Left cardiac atrium (tissue), 4 donors: Measurements from ENCODE around the gene PLCD1. TPM values are rescaled to one million over a fixed set of nuclear protein-coding genes. Genes with fewer than 3 reads are reported as not detected.
"Not testable (repeated sequence)": the region's sequence is repeated elsewhere in the genome, so short reads cannot be mapped to it uniquely, and the experiment has no call there.

ENCODE experiments used
- ATAC-seq, 2 donors: fragments of 200-7000 bp; cut with Tn5 transposase; one replicate each; pipeline ENCODE4 v1.9.1; 2020; ENCODE audit warnings: mild to moderate bottlenecking in 2 of 2, moderate library complexity in 2 of 2
- DNase-seq: peaks from one replicate; pipeline ENCODE4 v3.0.0-alpha.2; 2020
- intact Hi-C, 2 donors: fragments of 100-400 bp; cut with DNase I; formaldehyde crosslinking; loops; one replicate each; pipeline versions ENCODE4 v1.14.1 to v1.15.1; 2022 to 2023
- total RNA-seq, 2 donors: library from RNA; stranded (reverse); fragmentation: NEBNext Ultra II Directional; extraction: Animal tissue kit (Norgen Biotek cat#: 25700); gene quantifications; one replicate each; pipeline ENCODE4 v1.2.1, GENCODE V29; 2021
- donor health status: DM: no; HTN: yes; CAD: no.
- donor health status: DM: no; HTN: yes; CAD: no; lungs with severe emphysema.
- donor health status: DM: yes; HTN: yes; CAD: no.
- donor health status: Dilated cardiomyopathy.

PLCD1 gene
- total RNA-seq, 2 donors from 2014 or later, result 10.8 to 12.3 TPM

GRCh38 chr3:38039101-38039898 is 9.9 kb upstream of the PLCD1 start, which contains the start of gene DLEC1:
Gene DLEC1, plus strand, starts transcription at chr3:38039208. Its CDS starts 18 bp downstream, at chr3:38039226.
- DNase-seq (peak; percentile 85), ATAC-seq (peak; percentile 77 to 83)
- intact Hi-C loops, result no loop called here

GRCh38 chr3:38038447-38038911 is 9.0 kb upstream of the PLCD1 start:
- ATAC-seq (no peak), DNase-seq (no peak)
- intact Hi-C loops, result no loop called here

GRCh38 chr3:38036906-38037305 is 7.5 kb upstream of the PLCD1 start:
- ATAC-seq, result no peak
- intact Hi-C loops, result no loop called here

GRCh38 chr3:38036286-38036685 is 6.8 kb upstream of the PLCD1 start:
- DNase-seq (no peak), ATAC-seq (no peak)
- intact Hi-C loops, result no loop called here

More at GRCh38 chr3:38036906-38037305, 7.5 kb upstream of the PLCD1 start:
- no peak for DNase-seq

- intact Hi-C loops, ATAC-seq, DNase-seq: not testable (repeated sequence)
These were observed 4.9 kb upstream of the PLCD1 start for GRCh38 chr3:38034335-38034734.

GRCh38 chr3:38033586-38033985 is 4.1 kb upstream of the PLCD1 start:
- ATAC-seq, intact Hi-C loops, DNase-seq: not testable (repeated sequence)

GRCh38 chr3:38032328-38032865 is 3.0 kb upstream of the PLCD1 start:
- no peak for ATAC-seq
- intact Hi-C loops, result no loop called here
- no peak for DNase-seq

GRCh38 chr3:38031022-38031994 is 1.9 kb upstream of the PLCD1 start:
- ATAC-seq (peak in 1 of 2 donors; percentile 80), DNase-seq (peak; percentile 71)
- intact Hi-C loops, result no loop called here

GRCh38 chr3:38030126-38031021 is 932 bp upstream of the PLCD1 start:
- intact Hi-C loops, result no loop called here
- ATAC-seq (no peak), DNase-seq (no peak)

GRCh38 chr3:38028621-38029361 is 651 bp downstream of the PLCD1 start:
- DNase-seq (no peak), ATAC-seq (peak in 1 of 2 donors; percentile 1)
- intact Hi-C loops, result no loop called here

- DNase-seq (no peak), ATAC-seq (no peak)
- intact Hi-C loops, result no loop called here
These were observed 1.7 kb downstream of the PLCD1 start for GRCh38 chr3:38027466-38028465.

GRCh38 chr3:38026856-38027255 is 2.6 kb downstream of the PLCD1 start:
- ATAC-seq, result no peak
- no peak for DNase-seq
- intact Hi-C loops, result no loop called here

GRCh38 chr3:38022896-38023709 is 6.3 kb downstream of the PLCD1 start:
- intact Hi-C loops, result no loop called here
- DNase-seq (no peak), ATAC-seq (no peak)

- DNase-seq (no peak), ATAC-seq (no peak)
- intact Hi-C loops, result no loop called here
These were observed 7.1 kb downstream of the PLCD1 start for GRCh38 chr3:38022301-38022700.

- ATAC-seq (no peak), DNase-seq (no peak)
- intact Hi-C loops, result no loop called here
These were observed 8.2 kb downstream of the PLCD1 start for GRCh38 chr3:38021196-38021595.

GRCh38 chr3:38020342-38020726 is 9.1 kb downstream of the PLCD1 start:
- intact Hi-C loops, result no loop called here
- ATAC-seq (no peak), DNase-seq (no peak)
